ENCODE results near the gene SV2A. TPM values are rescaled to one million over a fixed set of nuclear protein-coding genes. Genes with fewer than 3 reads are reported as not detected.
A peak's percentile ranks its signal among the peaks of the same experiment; 100 is the strongest.
"Not testable (repeated sequence)": the region's sequence is repeated elsewhere in the genome, so short reads cannot be mapped to it uniquely, and the experiment has no call there.

The SV2A gene
- total and polyA plus RNA-seq, 3 donors from 2014 or later, result 1.4 to 2.3 (median 1.7) TPM

- 41 to 65% methylated on average over 3 of the region's 3 CpGs for WGBS, 2 donors
- Histone ChIP-seq H3K4me1 (peaks cover 15% of the 10 kb centered on the region), H3K36me3 (ENCODE audit: low read depth, missing control alignments) (no peaks in the 10 kb centered on the region), H3K4me3 (no peak overlapping the region), H3K27ac (peak overlapping the region in 1 of 2 donors; percentile 53), H3K9me3 (no peaks in the 10 kb centered on the region), H3K27me3 (no peaks in the 10 kb centered on the region)
- TF ChIP-seq CTCF (IDR thresholded peaks at IDR 0.05) (no peak), POLR2A (IDR thresholded peaks at IDR 0.05) (no peak)
- no peak for DNase-seq
- intact Hi-C loops (cut with DNase I; ENCODE audit: low total_unique reads), result no loop called here
Observed at GRCh38 chr1:149963358-149963757, 45.7 kb upstream of the SV2A start.

GRCh38 chr1:149962736-149963135, 45.1 kb upstream of the SV2A start:
- WGBS, 2 donors, result 41 to 64% methylated on average over 2 of the region's 2 CpGs
- Histone ChIP-seq H3K4me1 (peaks cover 15% of the 10 kb centered on the region), H3K27me3 (no peaks in the 10 kb centered on the region), H3K36me3 (ENCODE audit: low read depth, missing control alignments) (no peaks in the 10 kb centered on the region), H3K9me3 (no peaks in the 10 kb centered on the region), H3K4me3 (no peak overlapping the region), H3K27ac (peak overlapping the region in 1 of 2 donors; percentile 53)
- DNase-seq, result no peak
- intact Hi-C loops (cut with DNase I; ENCODE audit: low total_unique reads), result no loop called here
- no peak for TF ChIP-seq POLR2A (IDR thresholded peaks at IDR 0.05)
- TF ChIP-seq CTCF (IDR thresholded peaks at IDR 0.05), result no peak

GRCh38 chr1:149962039-149962647, 44.5 kb upstream of the SV2A start:
- peak; percentile 70 for DNase-seq
- Histone ChIP-seq H3K4me3 (no peak overlapping the region), H3K9me3 (no peaks in the 10 kb centered on the region), H3K4me1 (peaks cover 12% of the 10 kb centered on the region), H3K27me3 (no peaks in the 10 kb centered on the region), H3K36me3 (ENCODE audit: low read depth, missing control alignments) (no peaks in the 10 kb centered on the region), H3K27ac (peak overlapping the region in 1 of 2 donors; percentile 53)
- intact Hi-C loops (cut with DNase I; ENCODE audit: low total_unique reads), result no loop called here
- TF ChIP-seq CTCF (IDR thresholded peaks at IDR 0.05), result peak; percentile 69 to 79 (median 70)
- no peak for TF ChIP-seq POLR2A (IDR thresholded peaks at IDR 0.05)
- WGBS, 2 donors, result 29 to 36% methylated on average over 3 of the region's 3 CpGs

GRCh38 chr1:149957548-149957947, 39.9 kb upstream of the SV2A start:
- WGBS, 2 donors, result 99% methylated on average over 14 of the region's 14 CpGs; no CpG with 5 or more reads in 1 of the 2 donors
- DNase-seq; H3K27me3 ChIP-seq; H3K27ac ChIP-seq; H3K9me3 ChIP-seq; H3K4me1 ChIP-seq; intact Hi-C loops (cut with DNase I; ENCODE audit: low total_unique reads); H3K4me3 ChIP-seq; H3K36me3 ChIP-seq (ENCODE audit: low read depth, missing control alignments): not testable (repeated sequence)

GRCh38 chr1:149949911-149950310, 32.3 kb upstream of the SV2A start:
- no peaks in the 10 kb centered on the region for H3K36me3 ChIP-seq (ENCODE audit: low read depth, missing control alignments)

More at GRCh38 chr1:149949911-149950310, 32.3 kb upstream of the SV2A start:
- WGBS, 2 donors, result 75 to 83% methylated on average over 6 of the region's 6 CpGs
- Histone ChIP-seq H3K4me1 (no peaks in the 10 kb centered on the region), H3K4me3 (no peak overlapping the region), H3K9me3 (no peaks in the 10 kb centered on the region), H3K27me3 (no peaks in the 10 kb centered on the region), H3K27ac (no peak overlapping the region)
- no peak for DNase-seq
- no peak for TF ChIP-seq CTCF (IDR thresholded peaks at IDR 0.05)
- TF ChIP-seq POLR2A (IDR thresholded peaks at IDR 0.05), result no peak
- intact Hi-C loops (cut with DNase I; ENCODE audit: low total_unique reads), result no loop called here

All from testis (tissue), 3 donors.